ENCODE data around the gene PLEKHA1. TPM values are rescaled to one million over a fixed set of nuclear protein-coding genes. Genes with fewer than 3 reads are reported as not detected.
A peak's percentile ranks its signal among the peaks of the same experiment; 100 is the strongest.

The PLEKHA1 gene
- polyA plus RNA-seq, 3 donors = 5.5 to 14.9 (median 12.3) TPM

DNA sequence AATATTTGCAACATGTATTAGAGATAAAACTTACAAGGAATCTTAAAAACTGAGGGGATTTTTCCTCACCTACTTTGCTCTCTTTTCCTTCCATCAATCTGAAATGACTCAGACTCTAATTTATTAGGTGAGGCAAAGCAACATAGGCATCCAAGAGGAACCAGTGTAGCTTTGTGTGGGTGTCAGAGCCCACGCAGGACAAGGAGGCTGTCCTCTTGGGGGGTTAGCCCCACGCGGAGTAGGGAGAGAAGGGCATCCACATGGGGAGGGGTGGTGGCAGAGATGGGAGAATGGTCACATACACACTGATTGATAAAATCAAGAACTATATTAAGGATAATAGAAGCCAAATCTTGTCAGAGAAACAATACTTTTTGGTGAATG lies 46.1 kb downstream of the PLEKHA1 start:
- Histone ChIP-seq H3K79me2 (ENCODE audit: insufficient read depth, low read length) (no peaks in the 10 kb centered on the region), H3K36me3 (replicated peaks in 1 of 2; ENCODE audit: control insufficient read depth in 1 of 2, insufficient read depth in 2 of 2, low read length in 2 of 2) (no peaks in the 10 kb centered on the region), H3K9me3 (replicated peaks in 1 of 2; ENCODE audit: control insufficient read depth in 1 of 2, insufficient read depth in 1 of 2, low read length in 2 of 2) (no peaks in the 10 kb centered on the region), H3K4me3 (replicated peaks in 1 of 3; ENCODE audit: low read depth in 2 of 3, low read length in 3 of 3) (no peak overlapping the region), H3K27ac (ENCODE audit: low read depth in 1 of 2, low read length in 2 of 2) (no peak overlapping the region), H3K4me1 (ENCODE audit: control insufficient read depth in 1 of 2, insufficient read depth in 2 of 2, low read length in 2 of 2) (peaks cover 19 to 26% of the 10 kb centered on the region in 2 donors), H3K9ac (ENCODE audit: insufficient read depth, low read length, poor library complexity, severe bottlenecking) (no peak overlapping the region), H2AFZ (ENCODE audit: insufficient read depth, low read depth, low read length, poor library complexity, severe bottlenecking) (no peak overlapping the region), H3K27me3 (ENCODE audit: control insufficient read depth in 2 of 2, insufficient read depth in 2 of 2, low read length in 2 of 2) (no peaks in the 10 kb centered on the region), H4K20me1 (ENCODE audit: insufficient read depth, low read length) (no peaks in the 10 kb centered on the region), H3K4me2 (replicated peaks; ENCODE audit: extremely low read depth, low read length, poor library complexity, severe bottlenecking) (no peak overlapping the region)
- H3K36me3 Mint-ChIP-seq = peaks cover 17 to 26% of the 10 kb centered on the region in 2 donors
- intact Hi-C loops (cut with micrococcal nuclease) = no loop called here
- no peak overlapping the region for H3K4me3 Mint-ChIP-seq
- no peaks in the 10 kb centered on the region for H3K9me3 Mint-ChIP-seq
- H3K27me3 Mint-ChIP-seq (ENCODE audit: low read depth in 3 of 3) = no peaks in the 10 kb centered on the region
- TF ChIP-seq, protein P1, sequence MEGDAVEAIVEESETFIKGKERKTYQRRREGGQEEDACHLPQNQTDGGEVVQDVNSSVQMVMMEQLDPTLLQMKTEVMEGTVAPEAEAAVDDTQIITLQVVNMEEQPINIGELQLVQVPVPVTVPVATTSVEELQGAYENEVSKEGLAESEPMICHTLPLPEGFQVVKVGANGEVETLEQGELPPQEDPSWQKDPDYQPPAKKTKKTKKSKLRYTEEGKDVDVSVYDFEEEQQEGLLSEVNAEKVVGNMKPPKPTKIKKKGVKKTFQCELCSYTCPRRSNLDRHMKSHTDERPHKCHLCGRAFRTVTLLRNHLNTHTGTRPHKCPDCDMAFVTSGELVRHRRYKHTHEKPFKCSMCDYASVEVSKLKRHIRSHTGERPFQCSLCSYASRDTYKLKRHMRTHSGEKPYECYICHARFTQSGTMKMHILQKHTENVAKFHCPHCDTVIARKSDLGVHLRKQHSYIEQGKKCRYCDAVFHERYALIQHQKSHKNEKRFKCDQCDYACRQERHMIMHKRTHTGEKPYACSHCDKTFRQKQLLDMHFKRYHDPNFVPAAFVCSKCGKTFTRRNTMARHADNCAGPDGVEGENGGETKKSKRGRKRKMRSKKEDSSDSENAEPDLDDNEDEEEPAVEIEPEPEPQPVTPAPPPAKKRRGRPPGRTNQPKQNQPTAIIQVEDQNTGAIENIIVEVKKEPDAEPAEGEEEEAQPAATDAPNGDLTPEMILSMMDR (IDR thresholded peaks at IDR 0.05) = no peak
- no peak for DNase-seq
- peaks cover 35% of the 10 kb centered on the region for H3K4me1 Mint-ChIP-seq
- H3K27ac Mint-ChIP-seq = peak overlapping the region in 1 of 7 donors; percentile 63
- no CpG with 5 or more reads among the region's 3 CpGs for WGBS (ENCODE audit: insufficient coverage)

DNA sequence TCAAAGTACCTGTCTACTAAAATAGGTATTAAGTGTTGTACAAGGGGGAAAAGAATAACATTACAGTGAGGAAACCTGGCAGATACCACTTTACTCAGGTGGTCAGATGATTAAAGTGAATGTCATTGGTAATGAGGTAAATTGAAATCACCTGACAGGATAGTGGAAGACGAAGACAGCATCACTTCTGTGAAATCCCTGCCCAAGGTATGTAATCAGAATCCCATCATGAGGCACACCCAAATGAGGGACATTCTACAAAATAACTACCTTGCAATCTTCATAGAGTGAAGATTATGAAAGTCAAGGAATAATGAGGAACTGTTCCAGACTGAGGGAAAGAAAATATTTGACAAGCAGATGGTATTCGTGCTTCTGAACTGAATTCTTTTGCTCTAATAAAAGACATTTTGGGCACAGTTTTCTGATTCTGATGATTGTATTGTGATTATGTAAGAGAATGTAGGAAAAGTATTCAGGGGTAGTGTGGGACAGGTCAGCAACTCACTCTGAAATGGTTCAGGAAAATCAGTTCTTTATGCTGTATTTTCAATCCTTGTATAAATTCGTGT lies 46.6 kb downstream of the PLEKHA1 start:
- no peak overlapping the region for H3K4me3 Mint-ChIP-seq
- Histone ChIP-seq H3K4me2 (replicated peaks; ENCODE audit: extremely low read depth, low read length, poor library complexity, severe bottlenecking) (no peak overlapping the region), H3K27ac (ENCODE audit: low read depth in 1 of 2, low read length in 2 of 2) (no peak overlapping the region), H2AFZ (ENCODE audit: insufficient read depth, low read depth, low read length, poor library complexity, severe bottlenecking) (no peak overlapping the region), H3K4me1 (ENCODE audit: control insufficient read depth in 1 of 2, insufficient read depth in 2 of 2, low read length in 2 of 2) (peaks cover 17 to 22% of the 10 kb centered on the region in 2 donors), H3K9me3 (replicated peaks in 1 of 2; ENCODE audit: control insufficient read depth in 1 of 2, insufficient read depth in 1 of 2, low read length in 2 of 2) (no peaks in the 10 kb centered on the region), H4K20me1 (ENCODE audit: insufficient read depth, low read length) (no peaks in the 10 kb centered on the region), H3K9ac (ENCODE audit: insufficient read depth, low read length, poor library complexity, severe bottlenecking) (no peak overlapping the region), H3K79me2 (ENCODE audit: insufficient read depth, low read length) (no peaks in the 10 kb centered on the region), H3K4me3 (replicated peaks in 1 of 3; ENCODE audit: low read depth in 2 of 3, low read length in 3 of 3) (no peak overlapping the region), H3K36me3 (replicated peaks in 1 of 2; ENCODE audit: control insufficient read depth in 1 of 2, insufficient read depth in 2 of 2, low read length in 2 of 2) (no peaks in the 10 kb centered on the region), H3K27me3 (ENCODE audit: control insufficient read depth in 2 of 2, insufficient read depth in 2 of 2, low read length in 2 of 2) (no peaks in the 10 kb centered on the region)
- intact Hi-C loops (cut with micrococcal nuclease) = no loop called here
- TF ChIP-seq, protein P1 (IDR thresholded peaks at IDR 0.05) = no peak
- H3K4me1 Mint-ChIP-seq = peaks cover 30% of the 10 kb centered on the region
- peaks cover 13 to 22% of the 10 kb centered on the region in 2 donors for H3K36me3 Mint-ChIP-seq
- H3K27me3 Mint-ChIP-seq (ENCODE audit: low read depth in 3 of 3) = no peaks in the 10 kb centered on the region
- no peak for DNase-seq
- no peak overlapping the region for H3K27ac Mint-ChIP-seq
- H3K9me3 Mint-ChIP-seq = no peaks in the 10 kb centered on the region
- 100% methylated on average over 1 of the region's 3 CpGs for WGBS (ENCODE audit: insufficient coverage)
